ENCODE data around the gene KEAP1. TPM values are rescaled to one million over a fixed set of nuclear protein-coding genes. Genes with fewer than 3 reads are reported as not detected.

KEAP1 gene
- total RNA-seq, 1 experiment from 2014 or later, result 75.2 TPM

GRCh38 chr19:10552510-10553053, 49.4 kb upstream of the KEAP1 start:
- ATAC-seq (peak; percentile 86), DNase-seq (ENCODE audit: low read depth, low spot score) (no peak)
- POLR2A ChIA-PET, result interaction anchor here (0.9 to 1.7 kb wide), 2 partner anchors 9 to 14 kb away, joined by 4 to 5 read pairs; partner anchors contain the start of genes ATG4D and KRI1
- Histone ChIP-seq H3K9ac (ENCODE audit: low read length) (no peak overlapping the region), H3K27me3 (ENCODE audit: insufficient read depth, low read length) (no peaks in the 10 kb centered on the region), H4K20me1 (ENCODE audit: insufficient read depth) (no peaks in the 10 kb centered on the region), H3K79me2 (ENCODE audit: insufficient read depth, low read length) (no peaks in the 10 kb centered on the region; the same call in 1 of the 2 replicates), H3K9me2 (ENCODE audit: insufficient read depth) (no peaks in the 10 kb centered on the region), H3K36me3 (ENCODE audit: control insufficient read depth in 1 of 2, insufficient read depth in 2 of 2, low read length in 2 of 2) (peaks cover 15 to 47% of the 10 kb centered on the region in 2 experiments; a peak in 3 of 4 replicates), H2AFZ (ENCODE audit: low read depth, low read length, poor library complexity, severe bottlenecking) (no peak overlapping the region), H3K27ac (ENCODE audit: low read depth, low read length) (no peak overlapping the region; the same call in 1 of the 2 replicates), H3K4me2 (ENCODE audit: low read length) (no peak overlapping the region), H3K9me3 (ENCODE audit: control insufficient read depth in 1 of 2, insufficient read depth in 1 of 2, low read depth in 1 of 2, low read length in 2 of 2) (no peaks in the 10 kb centered on the region), H3K4me3 (replicated peaks in 1 of 2; ENCODE audit: low read depth in 1 of 2, low read length in 2 of 2) (no peak overlapping the region), H3K4me1 (ENCODE audit: control insufficient read depth in 1 of 2, insufficient read depth in 2 of 2, low read length in 2 of 2) (no peaks in the 10 kb centered on the region)
- BruUV-seq (replicated peaks), result no TSS peak
- CTCF ChIA-PET, result interaction anchor here (1.3 to 2.6 kb wide), 3 partner anchors 10 to 69 kb away, joined by 6 to 15 read pairs (median 8); partner anchors contain the start of gene ATG4D
- RAD21 ChIA-PET (ENCODE audit: low non-redundant PET in 1 of 2, low total read pairs in 2 of 2, uncharacterized antibody in 2 of 2, unreplicated experiment in 2 of 2), result interaction anchor here in 1 of 2 experiments (0.9 kb wide), 1 partner anchor 149 kb away, joined by 3 read pairs; no protein-coding TSS in a partner anchor
- TF ChIP-seq EZH2 (IDR thresholded peaks at IDR 0.05) (no peak), POLR2A (IDR thresholded peaks at IDR 0.05; ENCODE audit: borderline replicate concordance, extremely low read depth, insufficient read depth, insufficient read length) (peak; percentile 31), POLR2AphosphoS5 (IDR thresholded peaks at IDR 0.05; ENCODE audit: low read depth, low read length) (peak; percentile 13; the same call in 1 of the 2 replicates)
- intact Hi-C loops (cut with micrococcal nuclease), result no loop called here

GRCh38 chr19:10551698-10552301, 48.6 kb upstream of the KEAP1 start:
- intact Hi-C loops (cut with micrococcal nuclease), result no loop called here

More at GRCh38 chr19:10551698-10552301, 48.6 kb upstream of the KEAP1 start:
- no TSS peak for BruUV-seq (replicated peaks)
- DNase-seq (ENCODE audit: low read depth, low spot score), result peak; percentile 33
- peak; percentile 50 for ATAC-seq
- peaks cover under 1% of the 10 kb centered on the region; the same call in 1 of the 2 replicates for H3K79me2 ChIP-seq (ENCODE audit: insufficient read depth, low read length)
- ChIA-PET CTCF (interaction anchor here (1.0 to 2.6 kb wide), 4 partner anchors 9 to 68 kb away, joined by 4 to 15 read pairs (median 7); partner anchors contain the start of gene ATG4D), RAD21 (ENCODE audit: low non-redundant PET in 1 of 2, low total read pairs in 2 of 2, uncharacterized antibody in 2 of 2, unreplicated experiment in 2 of 2) (no interaction called here), POLR2A (interaction anchor here (0.9 to 1.7 kb wide), 2 partner anchors 9 to 14 kb away, joined by 4 to 5 read pairs; partner anchors contain the start of genes ATG4D and KRI1)
- no peaks in the 10 kb centered on the region for H4K20me1 ChIP-seq (ENCODE audit: insufficient read depth)
- no peak overlapping the region for H3K9ac ChIP-seq (ENCODE audit: low read length)
- H2AFZ ChIP-seq (ENCODE audit: low read depth, low read length, poor library complexity, severe bottlenecking), result no peak overlapping the region
- H3K4me2 ChIP-seq (ENCODE audit: low read length), result no peak overlapping the region
- H3K36me3 ChIP-seq (ENCODE audit: control insufficient read depth in 1 of 2, insufficient read depth in 2 of 2, low read length in 2 of 2), result peaks cover 15 to 50% of the 10 kb centered on the region in 2 experiments; a peak in 3 of 4 replicates
- no peaks in the 10 kb centered on the region for H3K27me3 ChIP-seq (ENCODE audit: insufficient read depth, low read length)
- no peak overlapping the region for H3K27ac ChIP-seq (ENCODE audit: low read depth, low read length)
- no peaks in the 10 kb centered on the region for H3K9me2 ChIP-seq (ENCODE audit: insufficient read depth)
- TF ChIP-seq ELF1 (IDR thresholded peaks at IDR 0.05; ENCODE audit: borderline replicate concordance, low read depth), result no peak
- TF ChIP-seq SRF (IDR thresholded peaks at IDR 0.05; ENCODE audit: low read depth), result no peak
- TF ChIP-seq CTCF (IDR thresholded peaks at IDR 0.05 in 2 of 3, conservative IDR thresholded peaks at IDR 0.05 in 1 of 3; ENCODE audit: borderline replicate concordance in 1 of 3, insufficient read depth in 1 of 3, low read depth in 2 of 3, low read length in 2 of 3), result peak in 2 of 3 experiments; percentile 22 to 38; a peak in 4 of 6 replicates
- TF ChIP-seq ZNF274 (IDR thresholded peaks at IDR 0.05; ENCODE audit: low read depth, low read length), result no peak
- TF ChIP-seq SP1 (IDR thresholded peaks at IDR 0.05; ENCODE audit: low read depth), result no peak
- no peak for TF ChIP-seq ZBTB33 (IDR thresholded peaks at IDR 0.05; ENCODE audit: extremely low read depth, insufficient replicate concordance, low read length)
- TF ChIP-seq SIN3A (IDR thresholded peaks at IDR 0.05; ENCODE audit: low read depth), result no peak
- no peaks in the 10 kb centered on the region for H3K9me3 ChIP-seq (ENCODE audit: control insufficient read depth in 1 of 2, insufficient read depth in 1 of 2, low read depth in 1 of 2, low read length in 2 of 2)
- H3K4me1 ChIP-seq (ENCODE audit: control insufficient read depth in 1 of 2, insufficient read depth in 2 of 2, low read length in 2 of 2), result no peaks in the 10 kb centered on the region
- no peak overlapping the region for H3K4me3 ChIP-seq (replicated peaks in 1 of 2; ENCODE audit: low read depth in 1 of 2, low read length in 2 of 2)
